HPDE6-E6E7 (cell line): ENCODE results near the gene C4BPB.

Source experiments
- DNase-seq: peaks from one replicate; pipeline ENCODE4 v3.0.0; 2011; ENCODE audit warnings: missing footprints; ENCODE audit errors: extremely low spot score

The C4BPB gene

DNA sequence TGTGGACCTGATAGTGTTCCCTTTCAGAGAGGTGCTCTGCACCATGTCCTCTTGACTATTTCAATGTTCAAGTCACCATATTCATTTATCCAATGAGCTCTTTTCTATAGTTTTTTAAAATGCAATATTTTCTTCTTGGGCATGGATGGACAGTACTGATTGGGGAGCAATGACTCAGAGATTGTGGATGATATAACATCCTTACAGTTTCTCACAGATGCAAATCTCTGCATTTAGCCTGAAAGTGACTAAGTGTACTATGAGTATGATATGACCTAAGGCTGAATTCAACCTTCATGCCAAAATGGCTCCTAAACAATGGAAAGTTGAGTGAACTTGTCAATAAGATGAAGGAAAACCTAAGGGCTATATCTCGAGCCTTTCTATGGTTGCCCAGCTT, 51.9 kb downstream of the C4BPB start:
- DNase-seq = peak; percentile 9

- no peak for DNase-seq
Measured at GRCh38 chr1:207145401-207146058, 56.9 kb downstream of the C4BPB start.
